Hypothalamus (tissue), 51 donors: Measurements from ENCODE around the gene FAM221A.
A peak's percentile ranks its signal among the peaks of the same experiment; 100 is the strongest.
"Not testable (repeated sequence)": the region's sequence is repeated elsewhere in the genome, so short reads cannot be mapped to it uniquely, and the experiment has no call there.

Source experiments
- DNase-seq, 51 donors: peaks; one replicate each; lab custom pipeline; 2025; lab: John Stamatoyannopoulos, UW

Gene FAM221A

DNA sequence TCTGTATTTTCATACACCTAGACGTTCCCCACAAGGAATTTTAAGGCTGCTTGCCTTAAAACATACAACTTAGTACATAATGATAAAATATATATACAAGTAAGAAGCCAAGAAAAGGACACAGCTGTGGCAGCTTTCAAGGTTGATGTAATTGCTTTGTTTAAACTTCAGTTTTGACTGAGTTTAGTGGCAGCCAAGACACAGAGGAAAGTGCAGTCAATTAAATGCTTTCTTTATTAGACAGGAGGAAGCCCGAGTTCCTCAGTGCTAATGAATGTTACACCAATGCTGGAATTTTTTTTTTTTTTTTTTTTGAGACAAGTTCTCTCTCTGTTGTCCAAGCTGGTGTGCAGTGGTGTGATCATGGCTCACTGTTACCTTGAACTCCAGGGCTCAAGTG, 18.8 kb downstream of the FAM221A start:
- no peak for DNase-seq

DNA sequence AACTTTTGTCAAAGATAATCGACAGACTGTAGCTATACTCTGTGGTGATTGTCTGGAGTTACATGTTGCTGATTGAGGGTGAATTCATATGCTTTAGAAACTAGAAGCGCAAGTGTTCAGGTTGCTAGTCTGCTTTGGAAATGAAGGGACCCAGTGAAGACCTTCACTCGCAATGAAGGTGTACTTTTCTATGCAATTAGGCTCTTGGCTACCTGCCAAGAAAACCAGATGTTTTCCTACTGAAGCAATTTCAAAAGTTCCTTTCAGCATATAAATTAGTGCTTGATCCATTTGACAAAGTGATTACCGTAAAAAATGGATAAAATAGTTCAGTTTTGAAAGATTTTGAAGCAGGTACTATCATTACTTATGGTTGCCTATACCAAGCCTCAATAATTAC, 20.0 kb downstream of the FAM221A start:
- DNase-seq, result no peak

DNA sequence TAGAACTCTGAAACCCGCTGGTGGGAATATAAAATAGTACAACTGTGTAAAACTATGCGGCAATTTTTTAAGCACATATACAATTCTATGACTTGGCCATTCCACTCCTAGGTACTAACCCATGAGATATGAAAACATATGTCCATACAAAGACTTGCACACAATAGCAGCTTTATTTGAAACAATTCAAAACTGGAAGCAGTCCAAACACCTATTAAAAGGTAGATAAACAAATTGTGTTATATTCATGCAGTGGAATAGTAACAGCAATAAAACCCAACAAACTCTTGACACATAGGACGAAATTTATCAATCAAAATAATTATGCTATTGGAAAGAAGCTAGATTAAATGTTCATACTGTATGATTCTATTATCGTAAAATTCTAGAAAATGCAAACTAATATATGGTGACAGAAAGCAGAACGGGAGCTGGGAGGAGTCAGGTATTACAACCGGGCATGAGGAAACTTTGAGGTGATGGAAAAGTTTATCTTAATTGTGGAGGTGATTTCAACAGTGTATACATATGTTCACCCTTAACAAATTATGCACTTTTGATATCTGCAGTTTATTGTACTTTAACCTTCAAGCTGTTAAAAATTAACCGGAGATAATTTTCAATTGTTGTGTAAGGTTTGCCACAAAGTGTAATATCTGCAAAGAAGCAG, 29.2 kb downstream of the FAM221A start:
- DNase-seq, result no peak

DNA sequence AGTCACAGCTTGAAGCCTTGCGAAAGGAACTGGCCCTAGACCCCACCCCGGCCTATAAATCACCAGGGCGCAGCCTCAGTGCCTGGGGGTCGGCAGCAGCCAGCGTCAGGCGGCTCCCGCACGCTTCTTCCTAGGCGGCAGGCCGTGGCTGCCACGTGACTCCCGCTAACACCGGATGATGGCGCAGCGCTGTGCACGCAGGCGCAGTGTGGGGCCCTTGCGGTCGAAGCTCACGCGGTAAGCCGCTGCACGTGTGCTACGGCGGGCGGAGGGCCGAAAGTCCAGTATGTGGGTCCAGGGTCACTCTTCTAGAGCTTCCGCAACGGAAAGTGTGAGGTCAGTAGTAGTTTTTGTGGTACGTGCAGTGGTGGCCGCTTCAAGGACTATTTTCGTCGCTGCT, 30.0 kb downstream of the FAM221A start, which contains the start of gene STK31:
TSS of gene STK31 (plus strand) at position 220 of the 400 bp plus-strand sequence. CDS start at position 287, 67 bp downstream.
- DNase-seq, result no peak

DNA sequence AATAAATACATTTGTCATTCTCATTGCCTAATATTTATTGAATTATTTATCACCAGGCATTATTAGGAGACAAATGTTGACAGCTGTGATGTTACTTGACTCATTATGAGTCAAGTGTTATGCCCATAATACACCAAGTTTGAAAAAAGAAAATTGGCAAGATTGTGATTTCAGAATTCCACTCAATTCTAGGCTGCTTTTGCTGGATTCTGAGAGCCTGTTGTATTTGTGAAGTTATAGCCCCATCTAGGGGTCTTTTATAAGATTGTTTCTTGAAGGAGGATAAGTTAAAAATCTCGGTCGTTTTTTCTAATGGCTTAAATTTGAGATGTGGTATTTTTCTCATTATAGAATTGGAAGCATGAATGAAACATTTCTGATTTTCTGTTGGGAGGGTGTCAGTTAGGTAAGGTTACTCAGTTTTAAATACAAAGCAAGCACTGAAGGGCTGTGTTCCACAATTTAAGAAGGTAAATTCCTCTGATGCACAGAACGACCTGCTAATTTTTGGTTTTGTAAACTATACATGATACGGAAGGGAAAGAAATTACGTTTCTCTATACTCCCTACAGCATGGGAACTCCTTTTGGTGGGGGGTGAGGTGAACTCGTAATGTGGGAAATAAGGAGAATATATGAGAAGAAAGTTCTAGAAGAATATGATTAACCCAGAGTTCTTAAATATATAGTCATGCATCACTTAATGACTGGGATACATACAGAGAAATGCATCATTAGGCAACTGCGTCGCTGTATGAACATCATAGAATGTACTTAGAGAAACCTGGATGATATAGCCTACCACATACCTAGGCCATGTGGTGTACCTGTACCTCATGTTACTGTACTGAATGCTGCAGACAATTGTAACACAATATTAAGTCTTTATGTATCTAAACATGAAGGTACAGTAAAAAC, 32.6 kb downstream of the FAM221A start:
- peak in 1 of 51 donors; percentile 32 for DNase-seq

DNA sequence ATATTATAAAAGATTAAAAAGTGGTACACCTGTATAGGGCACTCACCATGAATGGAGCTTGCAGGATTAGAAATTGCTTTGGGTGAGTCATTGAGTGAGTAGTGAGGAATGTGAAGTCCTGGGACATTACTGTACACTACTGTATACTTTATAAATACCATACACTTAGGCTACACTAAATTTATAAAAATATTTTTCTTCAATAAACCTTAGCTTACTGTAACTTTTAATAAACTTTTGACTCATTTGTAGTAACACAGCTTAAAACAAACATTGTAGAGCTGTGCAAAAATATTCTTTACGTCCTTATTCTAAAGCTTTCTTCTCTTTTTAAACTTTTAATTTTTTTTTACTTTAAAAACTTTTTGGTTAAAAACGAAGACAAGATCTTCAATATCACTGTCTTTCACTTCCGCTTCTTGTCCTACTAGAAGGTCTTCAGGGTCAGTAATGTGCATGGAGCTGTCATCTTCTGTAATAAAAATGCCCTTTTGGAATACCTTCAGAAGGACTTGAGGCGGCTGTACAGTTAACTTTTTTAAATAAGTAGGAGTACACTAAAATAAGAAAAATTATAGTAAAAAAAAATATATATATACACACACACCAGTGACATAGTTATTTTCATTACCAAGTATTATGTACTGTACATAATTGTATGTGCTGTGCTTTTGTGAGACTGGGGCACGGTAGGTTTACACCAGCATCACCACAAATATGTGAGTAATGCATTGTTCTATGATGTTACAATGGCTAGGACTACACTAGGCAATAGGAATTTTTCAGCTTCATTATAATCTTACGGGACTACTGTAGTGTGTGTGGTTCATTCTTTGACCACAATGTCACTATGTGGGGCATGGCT, 33.5 kb downstream of the FAM221A start:
- no peak for DNase-seq

DNA sequence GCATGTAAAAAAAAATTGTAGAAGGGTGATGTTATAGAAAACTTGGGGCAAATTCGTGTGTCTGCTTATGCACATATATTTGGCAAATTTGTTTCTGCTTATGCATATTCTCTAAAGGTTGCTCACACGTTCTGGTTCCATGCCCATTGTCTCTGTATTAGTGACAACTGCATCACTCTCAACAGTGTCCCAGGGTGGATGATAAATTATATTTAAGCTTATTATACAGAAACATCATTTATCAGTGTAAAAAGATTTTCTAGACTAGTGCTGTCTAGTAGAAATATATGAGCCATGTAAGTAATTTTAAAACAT, 34.1 kb downstream of the FAM221A start:
- DNase-seq, result no peak

DNA sequence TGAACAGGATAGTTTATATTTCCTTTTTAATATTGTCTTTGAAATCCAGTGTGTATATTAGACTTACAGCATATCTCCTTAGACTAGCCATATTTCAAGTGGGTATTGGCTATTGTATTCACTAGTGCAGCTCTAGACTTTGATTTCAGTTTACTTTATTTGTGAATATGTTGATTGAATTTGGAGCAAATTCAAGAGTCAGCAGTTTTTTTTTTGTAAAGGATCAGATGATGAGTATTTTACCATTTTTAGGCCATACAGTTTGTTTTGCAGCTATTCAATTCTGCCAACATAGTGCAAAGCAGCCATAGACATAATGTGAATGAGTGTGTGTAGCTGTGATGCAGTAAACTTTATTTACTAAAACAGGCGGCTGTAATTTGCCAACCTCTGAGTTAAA, 34.6 kb downstream of the FAM221A start:
- no peak for DNase-seq

DNA sequence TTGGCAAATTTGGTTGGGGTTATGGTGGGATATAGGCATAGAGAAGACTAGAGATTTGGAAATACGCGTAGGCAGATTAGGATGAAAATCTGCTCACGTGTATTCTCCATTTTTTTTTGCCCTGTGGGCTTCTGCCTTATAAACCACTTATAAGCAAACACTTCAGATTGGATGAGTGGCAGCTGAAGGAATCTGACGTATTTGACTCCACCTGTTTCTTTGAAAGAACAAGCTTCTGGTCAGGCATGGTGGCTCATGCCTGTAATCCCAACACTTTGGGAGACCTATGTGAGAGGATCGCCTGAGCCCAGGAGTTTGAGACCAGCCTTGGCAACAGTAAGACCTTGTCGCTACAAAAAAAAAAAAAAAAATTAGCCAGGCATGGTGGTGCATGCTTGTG, 35.1 kb downstream of the FAM221A start:
- DNase-seq, result no peak

DNA sequence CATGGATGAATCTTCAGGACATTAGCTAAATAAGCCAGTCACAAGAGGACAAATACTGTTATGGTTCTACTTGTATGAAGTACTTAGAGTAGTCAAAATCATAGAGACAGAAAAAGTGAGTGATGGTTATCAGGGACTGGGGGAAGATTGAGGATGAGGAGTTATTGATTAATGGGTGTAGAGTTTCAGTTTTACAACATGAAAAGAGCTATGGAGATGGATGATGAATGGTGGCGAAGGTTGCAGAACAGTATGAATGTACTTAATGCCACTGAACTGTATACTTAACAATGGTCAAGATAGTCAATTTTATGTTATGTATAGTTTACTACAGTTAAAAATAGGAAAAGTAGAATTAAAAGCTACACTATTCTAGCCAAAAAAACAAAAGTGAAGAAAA, 37.8 kb downstream of the FAM221A start:
- no peak for DNase-seq

DNA sequence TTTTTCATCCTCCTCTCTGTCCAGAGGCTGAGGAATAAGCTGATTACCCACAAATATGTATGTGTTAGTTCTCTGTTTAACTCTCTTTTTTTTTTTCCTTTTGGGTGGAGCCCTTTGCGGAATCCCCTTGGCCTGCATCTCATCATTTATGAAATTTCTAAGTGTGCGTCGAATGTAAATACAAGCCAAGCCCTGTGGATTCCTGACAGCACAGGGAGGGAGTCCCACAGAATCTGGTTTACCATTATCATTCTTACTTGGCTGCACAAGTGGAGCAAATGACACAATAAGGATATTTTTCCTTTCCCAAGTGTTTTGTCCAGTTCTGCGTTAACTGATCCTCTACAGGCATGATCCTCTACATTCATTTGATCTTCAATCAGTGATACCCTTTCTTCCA, 41.5 kb downstream of the FAM221A start:
- no peak for DNase-seq

DNA sequence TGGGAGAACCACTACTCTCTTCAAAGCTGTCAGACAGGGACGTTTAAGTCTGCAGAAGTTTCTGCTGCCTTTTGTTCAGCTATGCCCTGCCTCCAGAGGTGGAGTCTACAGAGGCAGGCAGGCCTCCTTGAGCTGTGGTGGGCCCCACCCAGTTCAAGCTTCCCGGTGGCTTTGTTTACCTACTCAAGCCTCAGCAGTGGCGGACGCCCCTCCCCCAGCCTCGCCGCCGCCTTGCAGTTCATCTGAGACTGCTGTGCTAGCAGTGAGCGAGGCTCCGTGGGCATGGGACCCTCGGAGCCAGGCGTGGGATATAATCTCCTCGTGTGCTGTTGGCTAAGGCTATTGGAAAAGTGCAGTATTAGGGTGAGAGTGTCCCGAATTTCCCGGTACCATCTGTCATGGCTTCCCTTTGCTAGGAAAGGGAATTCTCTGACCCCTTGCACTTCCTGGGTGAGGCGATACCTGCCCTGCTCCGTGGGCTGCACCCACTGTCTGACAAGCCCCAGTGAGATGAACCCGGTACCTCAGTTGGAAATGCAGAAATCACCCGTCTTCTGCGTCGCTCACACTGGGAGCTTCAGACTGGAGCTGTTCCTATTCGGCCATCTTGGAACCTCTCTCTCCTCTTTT, 42.7 kb downstream of the FAM221A start:
- not testable (repeated sequence) for DNase-seq

DNA sequence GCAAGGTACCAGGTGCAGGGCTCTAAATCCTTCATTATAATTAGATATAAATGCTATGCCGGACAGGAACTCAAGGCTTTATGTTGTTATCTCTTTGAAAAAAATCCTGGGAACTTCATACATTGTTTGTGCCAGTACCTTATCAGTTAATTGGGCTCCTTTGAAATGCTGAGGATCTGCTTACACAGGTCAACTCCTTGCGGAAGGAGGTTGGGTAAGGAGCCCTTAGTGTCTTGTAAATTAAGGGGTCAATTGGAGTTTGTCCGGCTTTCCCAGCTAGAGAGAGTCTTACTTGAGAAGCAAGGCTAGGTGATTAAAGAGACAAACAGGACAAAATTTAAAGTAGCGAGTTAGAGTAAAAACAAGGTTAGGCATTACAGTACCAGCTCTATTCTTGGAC, 44.1 kb downstream of the FAM221A start:
- DNase-seq, result not testable (repeated sequence)

DNA sequence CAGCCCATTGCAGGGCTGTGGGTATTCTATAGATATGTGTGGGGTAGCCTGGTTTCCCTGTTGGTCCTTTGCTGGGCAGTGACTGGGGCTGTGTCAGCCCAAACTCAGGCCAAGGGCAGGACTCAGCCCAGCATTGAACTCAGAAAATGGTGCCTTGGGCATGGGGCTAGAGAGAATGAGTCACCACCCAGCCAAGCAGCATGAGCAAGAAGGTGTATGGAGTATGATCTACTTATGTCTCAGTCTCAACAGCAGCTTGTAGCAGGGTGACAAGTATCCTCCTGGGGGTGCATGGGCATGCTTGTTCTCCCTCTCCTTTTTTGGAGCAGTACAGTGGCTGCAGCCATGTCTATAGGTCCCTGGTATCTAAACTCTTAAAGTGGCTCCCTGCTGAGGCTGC, 62.1 kb downstream of the FAM221A start:
- no peak for DNase-seq

DNA sequence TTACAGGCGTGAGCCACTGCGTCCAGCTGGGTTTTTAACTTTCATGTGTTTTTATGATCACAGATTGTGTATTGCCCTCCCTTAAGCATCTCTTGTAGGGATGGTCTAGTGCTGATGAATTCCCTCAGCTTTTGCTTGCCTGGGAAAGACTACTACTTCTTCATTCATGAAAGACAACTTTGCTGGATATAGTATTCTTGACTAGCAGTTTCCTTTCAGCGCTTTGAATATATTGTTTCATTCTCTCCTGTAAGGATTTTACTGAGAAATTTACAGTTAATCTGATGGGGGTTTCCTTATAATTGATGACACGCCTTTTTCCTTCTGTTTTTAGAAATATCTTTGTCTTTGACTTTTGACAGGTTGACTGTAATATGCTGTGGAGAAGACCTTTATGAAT, 63.2 kb downstream of the FAM221A start:
- DNase-seq, result no peak

DNA sequence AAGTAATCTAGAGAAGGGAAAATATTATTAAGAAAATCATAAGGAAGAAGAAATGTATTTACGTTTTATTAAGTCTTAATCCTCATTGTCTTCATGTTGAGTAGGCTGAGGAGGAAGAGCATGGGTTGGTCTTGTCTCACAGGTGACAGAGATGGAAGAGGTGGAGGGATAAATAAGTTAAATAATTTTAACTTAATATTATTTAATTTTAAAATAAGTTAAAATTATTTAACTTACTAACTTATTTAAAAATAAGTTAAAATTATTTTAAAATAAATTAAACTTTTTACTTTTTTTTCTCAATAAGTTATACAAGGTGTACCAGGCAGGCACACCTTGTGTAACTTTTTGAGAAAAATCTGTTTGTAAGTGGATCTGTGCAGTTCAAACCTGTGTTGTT, 66.6 kb downstream of the FAM221A start:
- no peak for DNase-seq

DNA sequence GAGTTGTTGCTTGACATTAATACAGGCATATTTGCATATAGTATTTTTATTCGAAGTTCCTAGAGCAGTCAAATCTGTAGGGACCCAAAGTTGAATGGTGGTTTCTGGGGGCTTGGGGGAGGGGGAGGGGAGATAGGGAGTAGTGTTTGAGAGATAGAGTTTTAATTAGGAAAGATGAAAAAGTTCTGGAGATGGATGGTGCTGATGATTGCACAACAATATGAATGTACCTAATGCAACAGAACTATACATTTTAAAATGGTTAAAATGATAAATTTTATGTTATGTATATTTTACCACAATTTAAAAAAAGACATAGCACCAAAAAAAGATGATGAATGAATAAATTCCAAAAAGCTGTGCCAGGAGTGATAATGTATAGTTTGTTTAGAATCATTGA, 71.9 kb downstream of the FAM221A start:
- DNase-seq, result no peak
